ENCODE measurements around the gene ZBTB6. TPM values are rescaled to one million over a fixed set of nuclear protein-coding genes. Genes with fewer than 3 reads are reported as not detected.

The ZBTB6 gene
- 10 to 100 TPM in 6 of 8 experiments, 1 to 10 TPM in 2; 9.2 to 16.9 (median 14.0) TPM for total RNA-seq

DNA sequence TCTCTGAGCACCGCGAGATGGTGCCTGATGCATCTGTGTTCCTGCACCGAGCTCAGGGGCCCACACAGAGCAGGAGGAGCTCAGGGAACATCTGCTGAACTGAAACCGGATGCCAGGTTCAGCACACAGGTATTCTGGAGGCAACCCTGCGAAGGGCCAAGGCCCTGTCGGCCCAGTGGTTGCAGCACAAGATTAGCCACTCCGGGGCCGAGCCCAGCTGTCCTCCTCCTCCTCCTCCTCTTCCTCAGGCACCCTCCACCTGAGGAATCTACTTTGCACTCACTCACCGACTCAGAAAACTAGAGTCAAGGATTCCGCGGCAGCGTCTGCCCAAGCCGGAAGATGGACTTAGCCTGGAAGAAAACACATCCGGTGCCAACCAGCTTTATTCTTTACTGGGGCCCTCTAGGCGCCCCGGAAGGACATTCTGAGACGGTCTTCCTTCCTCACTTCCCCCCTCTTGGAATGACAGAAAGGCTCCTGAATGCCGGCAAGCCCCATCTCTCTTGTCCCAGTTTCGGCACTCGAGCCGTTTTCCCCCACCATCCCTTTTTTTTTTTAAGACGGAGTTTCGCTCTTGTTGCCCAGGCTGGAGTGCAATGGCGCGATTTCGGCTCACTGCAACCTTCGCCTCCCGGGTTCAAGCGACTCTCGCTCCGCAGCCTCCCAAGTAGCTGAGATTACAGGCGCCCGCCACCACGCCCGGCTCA is at the start of gene ZBTB6:
ZBTB6 (minus strand) TSS at position 360 of the 710 bp plus-strand sequence. CDS start 1,251 bp downstream, outside the sequence.
- peaks cover 7 to 8% of the 10 kb centered on the region in 2 donors for H3K4me1 ChIP-seq (replicated peaks in 1 of 2)
- H3K27ac ChIP-seq = peak within 1 kb of the TSS; percentile 80 to 88
- in situ Hi-C loops (cut with MboI; ENCODE audit: low pct_unique_long_range_greater_than_20kb in 2 of 9, low sequenced_read_pairs in 9 of 9, unreplicated experiment in 9 of 9) = no loop called here
- H3K4me3 ChIP-seq = peak within 1 kb of the TSS; percentile 64 to 90 (median 66)
- WGBS, 10 experiments = 0 to 17% (median 1%) methylated on average over 2 to 23 of the region's 35 CpGs; no CpG with 5 or more reads in 1 of the 10 experiments
- ATAC-seq (replicated peaks in 6 of 8) = peak; percentile 95 to 100 (median 99)

- in situ Hi-C loops (cut with MboI; ENCODE audit: low pct_unique_long_range_greater_than_20kb in 2 of 9, low sequenced_read_pairs in 9 of 9, unreplicated experiment in 9 of 9) = no loop called here
- WGBS, 10 experiments = 91 to 100% (median 100%) methylated on average over 1 of the region's 1 CpG; no CpG with 5 or more reads in 5 of the 10 experiments
- Histone ChIP-seq H3K27ac (no peak overlapping the region), H3K4me3 (no peak overlapping the region), H3K4me1 (replicated peaks in 1 of 2) (no peaks in the 10 kb centered on the region)
- ATAC-seq (replicated peaks in 6 of 8) = no peak
Measured at GRCh38 chr9:122961139-122961538, 48.0 kb upstream of the ZBTB6 start.

DNA sequence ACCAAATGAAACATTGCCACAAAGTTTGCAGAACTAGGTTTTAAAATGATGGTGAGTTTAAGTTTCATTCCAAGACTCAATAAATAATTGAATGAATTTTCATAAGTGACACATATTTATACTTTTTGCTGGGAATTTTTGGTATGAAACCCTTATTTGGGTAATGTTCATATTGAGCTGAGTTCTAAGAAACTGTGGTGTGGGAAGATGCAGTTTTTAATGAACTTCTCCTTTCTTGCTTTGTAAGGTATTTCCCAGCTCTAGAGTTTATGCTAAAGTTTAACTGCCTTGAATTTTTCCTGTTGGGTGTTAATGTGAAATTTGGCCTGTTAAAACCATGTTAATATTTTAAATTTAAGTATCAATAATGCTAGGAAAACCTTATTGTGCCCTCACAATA is 42.8 kb upstream of the ZBTB6 start:
- in situ Hi-C loops (cut with MboI; ENCODE audit: low pct_unique_long_range_greater_than_20kb in 2 of 9, low sequenced_read_pairs in 9 of 9, unreplicated experiment in 9 of 9) = no loop called here
- no peak for ATAC-seq (replicated peaks in 6 of 8)
- Histone ChIP-seq H3K27ac (no peak overlapping the region), H3K4me1 (replicated peaks in 1 of 2) (no peaks in the 10 kb centered on the region), H3K4me3 (no peak overlapping the region)

- Histone ChIP-seq H3K4me3 (no peak overlapping the region), H3K27ac (no peak overlapping the region), H3K4me1 (replicated peaks in 1 of 2) (peaks cover 0 to 4% of the 10 kb centered on the region in 2 donors)
- in situ Hi-C loops (cut with MboI; ENCODE audit: low pct_unique_long_range_greater_than_20kb in 2 of 9, low sequenced_read_pairs in 9 of 9, unreplicated experiment in 9 of 9) = no loop called here
- ATAC-seq (replicated peaks in 6 of 8) = no peak
Measured at GRCh38 chr9:122954253-122954691, 41.1 kb upstream of the ZBTB6 start.

- WGBS, 10 experiments = 78 to 100% (median 86%) methylated on average over 1 of the region's 1 CpG; no CpG with 5 or more reads in 1 of the 10 experiments
- H3K4me1 ChIP-seq (replicated peaks in 1 of 2) = peaks cover 0 to 4% of the 10 kb centered on the region in 2 donors
- no peak for ATAC-seq (replicated peaks in 6 of 8)
- in situ Hi-C loops (cut with MboI; ENCODE audit: low pct_unique_long_range_greater_than_20kb in 2 of 9, low sequenced_read_pairs in 9 of 9, unreplicated experiment in 9 of 9) = no loop called here
- H3K4me3 ChIP-seq = no peak overlapping the region
- H3K27ac ChIP-seq = no peak overlapping the region
Measured at GRCh38 chr9:122951056-122951455, 37.9 kb upstream of the ZBTB6 start.

- in situ Hi-C loops (cut with MboI; ENCODE audit: low pct_unique_long_range_greater_than_20kb in 2 of 9, low sequenced_read_pairs in 9 of 9, unreplicated experiment in 9 of 9) = no loop called here
- no peak overlapping the region for H3K4me3 ChIP-seq
- no peak for ATAC-seq (replicated peaks in 6 of 8)
- 35 to 94% (median 90%) methylated on average over 2 to 3 of the region's 3 CpGs; no CpG with 5 or more reads in 3 of the 10 experiments for WGBS, 10 experiments
- no peak overlapping the region for H3K27ac ChIP-seq
- peaks cover 0 to 6% of the 10 kb centered on the region in 2 donors for H3K4me1 ChIP-seq (replicated peaks in 1 of 2)
Measured at GRCh38 chr9:122950263-122950662, 37.1 kb upstream of the ZBTB6 start.

DNA sequence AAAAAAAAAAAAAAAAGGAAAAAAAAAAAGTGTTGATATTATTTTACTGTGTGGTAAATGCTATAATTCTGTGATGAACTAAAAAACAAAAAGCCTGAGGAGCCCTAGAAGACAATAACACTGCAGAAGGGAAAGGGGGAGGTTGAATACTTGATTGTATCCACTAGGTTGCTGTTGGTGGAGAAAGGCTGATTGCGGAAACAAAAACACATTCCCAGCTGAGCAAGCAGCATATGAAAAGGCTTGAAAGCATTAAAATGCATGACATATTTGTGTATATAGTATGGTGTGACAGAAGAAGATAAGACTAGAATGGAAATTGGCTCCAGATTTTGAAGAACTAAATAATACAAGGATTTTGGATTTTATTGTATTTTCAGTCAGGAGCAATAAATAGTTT is 36.6 kb upstream of the ZBTB6 start:
- 85 to 100% (median 96%) methylated on average over 1 of the region's 1 CpG; no CpG with 5 or more reads in 2 of the 10 experiments for WGBS, 10 experiments

GRCh38 chr9:122948313-122948712 is 35.2 kb upstream of the ZBTB6 start:
- in situ Hi-C loops (cut with MboI; ENCODE audit: low pct_unique_long_range_greater_than_20kb in 2 of 9, low sequenced_read_pairs in 9 of 9, unreplicated experiment in 9 of 9) = no loop called here
- ATAC-seq (replicated peaks in 6 of 8) = no peak
- WGBS, 10 experiments = 90 to 100% (median 100%) methylated on average over 1 to 3 of the region's 3 CpGs

More for the DNA sequence above, 36.6 kb upstream of the ZBTB6 start:
- no peak overlapping the region for H3K27ac ChIP-seq
- H3K4me3 ChIP-seq = no peak overlapping the region
- peaks cover 0 to 6% of the 10 kb centered on the region in 2 donors for H3K4me1 ChIP-seq (replicated peaks in 1 of 2)
- in situ Hi-C loops (cut with MboI; ENCODE audit: low pct_unique_long_range_greater_than_20kb in 2 of 9, low sequenced_read_pairs in 9 of 9, unreplicated experiment in 9 of 9) = no loop called here
- peak in 2 of 8 experiments; percentile 26 to 41 for ATAC-seq (replicated peaks in 6 of 8)

DNA sequence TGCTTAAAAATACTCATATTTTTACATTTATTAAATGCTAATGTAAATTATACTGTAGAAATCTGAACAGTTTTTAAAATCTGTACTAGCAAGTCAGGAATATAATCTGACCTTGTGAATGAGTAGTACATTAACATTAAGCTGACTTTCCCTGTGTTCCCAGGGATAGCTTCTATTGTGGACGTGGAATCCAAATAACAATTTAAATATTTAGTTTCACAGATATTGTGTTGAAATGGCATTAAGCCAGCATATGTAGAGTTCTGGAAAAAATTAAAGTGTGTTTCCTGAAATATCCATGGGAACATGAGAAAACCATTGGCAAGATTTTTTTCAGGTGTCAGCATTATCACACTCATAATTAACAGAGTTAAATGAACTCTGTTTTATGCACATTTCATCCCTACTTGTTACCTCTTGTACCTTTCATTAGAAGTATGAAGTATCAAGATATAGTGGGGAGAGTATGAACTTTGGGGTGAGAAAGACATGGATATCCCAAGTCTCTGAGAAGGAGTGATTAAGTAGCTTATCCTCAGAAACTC is 33.4 kb upstream of the ZBTB6 start:
- WGBS, 10 experiments = 0 to 100% (median 73%) methylated on average over 1 of the region's 1 CpG
- in situ Hi-C loops (cut with MboI; ENCODE audit: low pct_unique_long_range_greater_than_20kb in 2 of 9, low sequenced_read_pairs in 9 of 9, unreplicated experiment in 9 of 9) = no loop called here
- no peak overlapping the region for H3K4me3 ChIP-seq
- ATAC-seq (replicated peaks in 6 of 8) = peak in 3 of 8 experiments; percentile 26 to 80 (median 39)
- H3K27ac ChIP-seq = no peak overlapping the region
- peaks cover 3 to 10% of the 10 kb centered on the region in 2 donors for H3K4me1 ChIP-seq (replicated peaks in 1 of 2)

More at GRCh38 chr9:122948313-122948712, 35.2 kb upstream of the ZBTB6 start:
- no peak overlapping the region for H3K4me3 ChIP-seq
- H3K27ac ChIP-seq = no peak overlapping the region
- H3K4me1 ChIP-seq (replicated peaks in 1 of 2) = peaks cover 0 to 6% of the 10 kb centered on the region in 2 donors

DNA sequence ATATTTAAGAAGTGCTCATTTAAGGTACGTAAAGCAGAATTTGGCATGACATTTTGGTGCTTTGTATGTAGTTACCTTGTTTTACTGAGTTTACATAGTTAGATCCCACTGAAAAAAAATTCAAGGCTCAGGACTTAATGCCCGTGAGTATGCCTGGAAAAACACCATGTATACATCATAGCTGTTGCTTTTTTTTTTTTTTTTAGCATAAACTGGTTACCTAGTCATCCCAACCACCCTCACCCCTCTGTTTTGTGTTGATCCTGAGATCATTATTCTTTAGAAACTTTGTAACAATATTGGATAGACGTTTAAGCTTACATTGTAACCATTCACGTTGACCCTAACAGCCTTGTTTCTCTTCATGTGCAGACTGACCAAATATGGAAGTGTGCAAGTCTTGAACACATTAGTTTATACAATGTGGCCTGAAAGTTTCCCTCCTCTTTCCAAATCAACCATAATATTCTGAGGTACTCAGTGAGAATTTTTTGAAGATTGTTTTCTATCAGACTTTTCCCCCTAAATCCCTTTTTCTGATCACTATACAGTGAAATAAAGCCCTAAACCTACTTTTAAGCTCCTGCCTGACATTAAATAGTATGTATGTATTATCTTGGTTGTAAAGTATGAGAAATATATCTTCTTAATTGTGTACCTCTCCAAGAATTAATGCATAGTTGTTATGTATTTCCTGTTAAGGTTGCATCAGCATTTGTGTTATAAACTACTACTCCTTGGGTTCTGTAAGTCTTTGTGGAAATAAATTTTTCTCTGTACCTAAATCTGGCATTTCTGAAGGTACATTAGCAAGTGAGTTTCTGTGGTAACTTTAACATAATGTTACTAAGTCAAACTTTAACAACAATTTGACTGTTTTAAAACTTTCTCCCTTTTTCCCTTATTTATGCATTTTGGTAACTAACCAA is 32.1 kb upstream of the ZBTB6 start:
- H3K27ac ChIP-seq = no peak overlapping the region
- 33 to 90% (median 78%) methylated on average over 2 to 4 of the region's 4 CpGs for WGBS, 10 experiments

DNA sequence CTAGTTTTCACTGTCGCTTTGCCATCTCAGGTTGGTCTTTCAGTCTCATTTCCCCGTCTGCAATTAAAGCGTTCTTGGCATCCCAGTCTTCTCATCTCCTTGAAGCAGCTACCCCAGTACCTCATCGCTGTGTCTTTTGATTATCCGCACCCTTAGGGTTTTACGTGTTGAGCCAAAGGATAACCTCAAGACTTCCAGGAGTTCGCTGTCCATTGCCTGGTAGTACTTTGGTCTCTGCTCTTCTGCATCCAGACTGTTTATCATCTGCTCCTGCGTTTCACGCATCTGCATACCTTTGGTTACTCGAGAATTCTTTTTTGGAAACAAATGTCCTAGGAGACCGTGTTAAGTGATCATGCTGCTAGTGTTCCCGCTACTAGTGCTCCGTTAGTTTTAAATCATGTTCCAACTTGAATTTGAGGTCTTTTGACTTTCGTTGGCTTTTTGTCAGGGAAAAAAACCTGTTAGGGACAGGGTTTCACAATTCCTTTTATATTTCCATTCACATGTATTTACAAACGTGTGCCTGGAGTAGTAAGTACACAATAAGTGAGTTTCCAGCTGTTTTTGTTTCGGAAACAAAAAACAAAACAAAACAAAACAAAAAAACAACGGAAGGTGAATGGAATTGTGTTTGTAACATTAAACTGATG is 28.6 kb upstream of the ZBTB6 start:
- peaks cover 8 to 15% of the 10 kb centered on the region in 2 donors for H3K4me1 ChIP-seq (replicated peaks in 1 of 2)
- in situ Hi-C loops (cut with MboI; ENCODE audit: low pct_unique_long_range_greater_than_20kb in 2 of 9, low sequenced_read_pairs in 9 of 9, unreplicated experiment in 9 of 9) = no loop called here
- peak overlapping the region; percentile 96 for H3K27ac ChIP-seq
- H3K4me3 ChIP-seq = peak overlapping the region; percentile 86 to 99 (median 97)
- 2 to 34% (median 8%) methylated on average over 3 to 15 of the region's 17 CpGs for WGBS, 10 experiments
- ATAC-seq (replicated peaks in 6 of 8) = peak in 3 of 8 experiments; percentile 1 to 17 (median 16)

More for the DNA sequence above, 32.1 kb upstream of the ZBTB6 start:
- H3K4me3 ChIP-seq = no peak overlapping the region
- in situ Hi-C loops (cut with MboI; ENCODE audit: low pct_unique_long_range_greater_than_20kb in 2 of 9, low sequenced_read_pairs in 9 of 9, unreplicated experiment in 9 of 9) = no loop called here
- ATAC-seq (replicated peaks in 6 of 8) = no peak
- peaks cover 3 to 12% of the 10 kb centered on the region in 2 donors for H3K4me1 ChIP-seq (replicated peaks in 1 of 2)

DNA sequence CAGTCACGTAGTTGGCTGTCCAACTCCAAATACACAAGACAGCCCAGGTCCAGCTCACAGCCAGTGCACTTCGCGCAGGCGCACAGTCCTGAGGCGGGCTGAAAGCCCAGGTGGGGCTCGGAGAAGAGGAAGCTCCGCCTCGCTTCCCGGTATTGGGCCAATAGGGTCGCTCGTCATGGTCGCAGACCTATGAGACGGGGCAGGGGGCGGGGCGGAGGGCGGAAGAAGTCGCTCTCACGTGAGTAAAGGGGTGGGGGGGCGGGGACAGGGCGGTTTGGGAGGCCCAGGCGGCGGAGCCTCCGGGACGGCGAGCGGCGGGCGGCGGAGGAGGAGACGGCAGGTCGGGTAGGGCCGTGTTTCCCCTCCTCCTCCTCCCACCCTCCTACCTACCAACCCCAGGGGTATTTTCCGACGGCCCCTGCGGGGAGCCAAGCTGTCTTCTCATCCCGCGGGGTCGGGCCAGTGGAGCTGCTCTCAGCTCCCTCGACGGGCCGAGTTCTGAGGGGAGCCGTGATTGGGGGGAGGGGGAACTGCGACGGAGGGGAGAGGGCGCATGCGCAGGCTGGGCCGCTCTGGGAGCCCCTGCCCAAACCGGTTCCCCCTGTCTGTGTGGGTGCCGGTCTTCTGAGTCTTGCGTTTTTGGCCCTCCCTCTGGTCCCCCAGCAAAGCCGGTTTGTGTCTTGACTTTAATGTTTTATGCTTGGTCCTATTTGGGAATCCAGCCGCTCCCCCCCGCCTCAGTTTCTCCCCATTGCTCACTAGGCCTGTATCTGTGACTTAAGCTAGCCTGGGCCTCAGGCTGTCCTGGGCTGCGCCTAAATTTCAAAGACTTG is 27.8 kb upstream of the ZBTB6 start, which contains the start of gene RABGAP1:
RABGAP1 (plus strand) TSS at position 272 of the 833 bp plus-strand sequence. CDS start 16,040 bp downstream, outside the sequence.
- in situ Hi-C loops (cut with MboI; ENCODE audit: low pct_unique_long_range_greater_than_20kb in 2 of 9, low sequenced_read_pairs in 9 of 9, unreplicated experiment in 9 of 9) = no loop called here
- ATAC-seq (replicated peaks in 6 of 8) = peak; percentile 93 to 98 (median 97)
- 0 to 6% (median 0%) methylated on average over 1 to 6 of the region's 54 CpGs; no CpG with 5 or more reads in 4 of the 10 experiments for WGBS, 10 experiments
- peaks cover 8 to 15% of the 10 kb centered on the region in 2 donors for H3K4me1 ChIP-seq (replicated peaks in 1 of 2)
- H3K27ac ChIP-seq = peak within 1 kb of the TSS; percentile 96
- peak within 1 kb of the TSS; percentile 86 to 99 (median 97) for H3K4me3 ChIP-seq
